Activated effector memory CD4-positive, alpha-beta T cell treated with Interleukin-2 at 50 U/mL for 16 hours (primary cell): ENCODE measurements around the gene ARMS2.

Experiments
- DNase-seq: peaks from one replicate; pipeline ENCODE4 v3.0.0-alpha.2; 2020

ARMS2 gene

GRCh38 chr10:122455376-122456079, 1.1 kb downstream of the ARMS2 start:
- no peak for DNase-seq

GRCh38 chr10:122457934-122458333, 3.5 kb downstream of the ARMS2 start:
- DNase-seq: no peak

GRCh38 chr10:122458693-122459092, 4.2 kb downstream of the ARMS2 start:
- no peak for DNase-seq

GRCh38 chr10:122459561-122460273, 5.3 kb downstream of the ARMS2 start:
- no peak for DNase-seq

- DNase-seq: no peak
These were observed 6.4 kb downstream of the ARMS2 start for GRCh38 chr10:122460891-122461293.

- no peak for DNase-seq
These were observed 6.9 kb downstream of the ARMS2 start, which contains the start of gene HTRA1 for GRCh38 chr10:122461367-122461728. TSS of gene HTRA1 (plus strand) at chr10:122461553. CDS start at chr10:122461653, 100 bp downstream.

GRCh38 chr10:122461729-122462532, 7.5 kb downstream of the ARMS2 start:
- DNase-seq: no peak

- no peak for DNase-seq
These were observed 8.3 kb downstream of the ARMS2 start for GRCh38 chr10:122462533-122463465.

GRCh38 chr10:122463466-122464249, 9.2 kb downstream of the ARMS2 start:
- DNase-seq: no peak

GRCh38 chr10:122464250-122464510, 9.7 kb downstream of the ARMS2 start:
- no peak for DNase-seq

- no peak for DNase-seq
These were observed 10.1 kb downstream of the ARMS2 start for GRCh38 chr10:122464586-122464985.

GRCh38 chr10:122465401-122466040, 11.1 kb downstream of the ARMS2 start:
- DNase-seq: no peak

GRCh38 chr10:122466951-122467381, 12.5 kb downstream of the ARMS2 start:
- DNase-seq: no peak

GRCh38 chr10:122467701-122468100, 13.2 kb downstream of the ARMS2 start:
- DNase-seq: no peak

GRCh38 chr10:122468307-122468925, 14.0 kb downstream of the ARMS2 start:
- DNase-seq: no peak

GRCh38 chr10:122468926-122469781, 14.7 kb downstream of the ARMS2 start:
- no peak for DNase-seq

- no peak for DNase-seq
These were observed 15.4 kb downstream of the ARMS2 start for GRCh38 chr10:122469848-122470247.

GRCh38 chr10:122471531-122472177, 17.2 kb downstream of the ARMS2 start:
- DNase-seq: no peak

- no peak for DNase-seq
These were observed 18.7 kb downstream of the ARMS2 start for GRCh38 chr10:122473116-122473515.
